ENCODE results near the gene C16orf78.

Gene C16orf78

GRCh38 chr16:49398761-49399160 lies 25.2 kb downstream of the C16orf78 start:
- no peak for DNase-seq

- DNase-seq, result no peak
These were observed 26.2 kb downstream of the C16orf78 start for GRCh38 chr16:49399594-49400364.

GRCh38 chr16:49400611-49401010 lies 27.0 kb downstream of the C16orf78 start:
- no peak for DNase-seq

GRCh38 chr16:49405123-49405522 lies 31.5 kb downstream of the C16orf78 start:
- no peak for DNase-seq

GRCh38 chr16:49405530-49405929 lies 31.9 kb downstream of the C16orf78 start:
- no peak for DNase-seq

- DNase-seq, result peak; percentile 91
These were observed 34.4 kb downstream of the C16orf78 start for GRCh38 chr16:49407873-49408550.

GRCh38 chr16:49409121-49409520 lies 35.5 kb downstream of the C16orf78 start:
- DNase-seq, result no peak

- no peak for DNase-seq
These were observed 36.6 kb downstream of the C16orf78 start for GRCh38 chr16:49410226-49410625.

GRCh38 chr16:49411121-49411970 lies 37.7 kb downstream of the C16orf78 start:
- no peak for DNase-seq

GRCh38 chr16:49414671-49415070 lies 41.1 kb downstream of the C16orf78 start:
- no peak for DNase-seq

GRCh38 chr16:49415083-49415482 lies 41.5 kb downstream of the C16orf78 start:
- no peak for DNase-seq

GRCh38 chr16:49416001-49416675 lies 42.5 kb downstream of the C16orf78 start:
- no peak for DNase-seq

GRCh38 chr16:49417354-49417753 lies 43.8 kb downstream of the C16orf78 start:
- no peak for DNase-seq

GRCh38 chr16:49419006-49419405 lies 45.4 kb downstream of the C16orf78 start:
- no peak for DNase-seq

GRCh38 chr16:49419862-49420261 lies 46.3 kb downstream of the C16orf78 start:
- DNase-seq, result no peak

- no peak for DNase-seq
These were observed 49.3 kb downstream of the C16orf78 start for GRCh38 chr16:49422896-49423295.

GRCh38 chr16:49424961-49425360 lies 51.4 kb downstream of the C16orf78 start:
- DNase-seq, result no peak

GRCh38 chr16:49427771-49428170 lies 54.2 kb downstream of the C16orf78 start:
- DNase-seq, result no peak

GRCh38 chr16:49428808-49429207 lies 55.2 kb downstream of the C16orf78 start:
- no peak for DNase-seq

GRCh38 chr16:49431040-49431439 lies 57.4 kb downstream of the C16orf78 start:
- no peak for DNase-seq

- no peak for DNase-seq
These were observed 58.1 kb downstream of the C16orf78 start for GRCh38 chr16:49431591-49432290.

- no peak for DNase-seq
These were observed 61.1 kb downstream of the C16orf78 start for GRCh38 chr16:49434733-49435132.
